NT2/D1 (cell line): ENCODE results near the gene ALKAL2.

Experiments
- SUZ12 ChIP-seq: IDR thresholded peaks from 2 replicates; pipeline ENCODE4 v1.6.1; 2011; ENCODE audit not compliant: insufficient read length, insufficient read depth; ENCODE audit errors: extremely low read depth
- ZNF274 ChIP-seq: IDR thresholded peaks from 2 replicates; pipeline ENCODE4 v1.6.1; 2011; ENCODE audit warnings: mild to moderate bottlenecking, low read depth, low read length

- TF ChIP-seq ZNF274 (no peak), SUZ12 (no peak)
These were observed 29.9 kb upstream of the ALKAL2 start for GRCh38 chr2:317501-318424.
